Right atrium auricular region (tissue), 2 donors: ENCODE measurements around the gene XAGE2. TPM values are rescaled to one million over a fixed set of nuclear protein-coding genes. Genes with fewer than 3 reads are reported as not detected.
"Not testable (repeated sequence)": the region's sequence is repeated elsewhere in the genome, so short reads cannot be mapped to it uniquely, and the experiment has no call there.

Source experiments
- DNase-seq: peaks from one replicate; pipeline ENCODE4 v3.0.0-alpha.2; 2019; ENCODE audit warnings: low spot score
- H3K27ac ChIP-seq, 2 donors: fragments of 200-600 bp; sonication (generic); 1 replicate in 1 of 2; 2 replicates in 1 of 2; pipeline ENCODE4 v1.5.1; 2016 to 2019
- H3K27me3 ChIP-seq, 2 donors: fragments of 200-600 bp; sonication (generic); one replicate each; pipeline versions ENCODE4 v1.5.1 to v1.6.0; 2017 to 2019
- H3K36me3 ChIP-seq: fragments of 200-600 bp; sonication (generic); one replicate; pipeline ENCODE4 v1.5.1; 2016
- H3K4me1 ChIP-seq, 2 donors: fragments of 200-600 bp; sonication (generic); one replicate each; pipeline versions ENCODE4 v1.5.1 to v1.6.0; 2017 to 2019
- H3K4me3 ChIP-seq, 2 donors: fragments of 200-600 bp; sonication (generic); 1 replicate in 1 of 2; 2 replicates in 1 of 2; pipeline ENCODE4 v1.5.1; 2017 to 2019; ENCODE audit warnings: mild to moderate bottlenecking in 1 of 2, moderate library complexity in 1 of 2
- H3K9me3 ChIP-seq, 2 donors: fragments of 200-600 bp; sonication (generic); one replicate each; pipeline ENCODE4 v1.5.1; 2019
- total RNA-seq, 2 donors: library from RNA; depleted of rRNA; stranded (reverse); fragments of >200 nt; gene quantifications; one replicate each; pipeline ENCODE4 v1.1.0, GENCODE V29; 2016
- TF ChIP-seq, protein P1 (sequence below), 2 donors: fragments of 200-600 bp; sonication (generic); IDR thresholded peaks; one replicate each; pipeline ENCODE4 v1.5.1; 2019; ENCODE audit warnings: antibody characterized with exemption in 2 of 2

The XAGE2 gene
- total RNA-seq, result not detected

GRCh38 chrX:52368368-52369055 lies at the start of gene XAGE2:
Gene XAGE2 (plus strand): TSS chrX:52369021. CDS start chrX:52370015, 994 bp downstream.
- H3K27ac ChIP-seq, result no peak within 1 kb of the TSS
- TF ChIP-seq, protein P1, sequence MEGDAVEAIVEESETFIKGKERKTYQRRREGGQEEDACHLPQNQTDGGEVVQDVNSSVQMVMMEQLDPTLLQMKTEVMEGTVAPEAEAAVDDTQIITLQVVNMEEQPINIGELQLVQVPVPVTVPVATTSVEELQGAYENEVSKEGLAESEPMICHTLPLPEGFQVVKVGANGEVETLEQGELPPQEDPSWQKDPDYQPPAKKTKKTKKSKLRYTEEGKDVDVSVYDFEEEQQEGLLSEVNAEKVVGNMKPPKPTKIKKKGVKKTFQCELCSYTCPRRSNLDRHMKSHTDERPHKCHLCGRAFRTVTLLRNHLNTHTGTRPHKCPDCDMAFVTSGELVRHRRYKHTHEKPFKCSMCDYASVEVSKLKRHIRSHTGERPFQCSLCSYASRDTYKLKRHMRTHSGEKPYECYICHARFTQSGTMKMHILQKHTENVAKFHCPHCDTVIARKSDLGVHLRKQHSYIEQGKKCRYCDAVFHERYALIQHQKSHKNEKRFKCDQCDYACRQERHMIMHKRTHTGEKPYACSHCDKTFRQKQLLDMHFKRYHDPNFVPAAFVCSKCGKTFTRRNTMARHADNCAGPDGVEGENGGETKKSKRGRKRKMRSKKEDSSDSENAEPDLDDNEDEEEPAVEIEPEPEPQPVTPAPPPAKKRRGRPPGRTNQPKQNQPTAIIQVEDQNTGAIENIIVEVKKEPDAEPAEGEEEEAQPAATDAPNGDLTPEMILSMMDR (IDR thresholded peaks at IDR 0.05), result no peak
- no peaks in the 10 kb centered on the region for H3K36me3 ChIP-seq
- no peak for DNase-seq
- no peak within 1 kb of the TSS for H3K4me3 ChIP-seq
- H3K9me3 ChIP-seq, result peaks cover 0 to 5% of the 10 kb centered on the region in 2 donors
- no peaks in the 10 kb centered on the region for H3K27me3 ChIP-seq
- H3K4me1 ChIP-seq, result no peaks in the 10 kb centered on the region

- H3K27ac ChIP-seq, result no peak overlapping the region
- no peak overlapping the region for H3K4me3 ChIP-seq
- no peak for DNase-seq
- no peaks in the 10 kb centered on the region for H3K27me3 ChIP-seq
- peaks cover 0 to 18% of the 10 kb centered on the region in 2 donors for H3K9me3 ChIP-seq
- H3K36me3 ChIP-seq, result no peaks in the 10 kb centered on the region
- H3K4me1 ChIP-seq, result no peaks in the 10 kb centered on the region
- TF ChIP-seq, protein P1 (IDR thresholded peaks at IDR 0.05), result no peak
Measured at GRCh38 chrX:52337410-52337809, 31.4 kb upstream of the XAGE2 start.

- DNase-seq, result no peak
- no peak overlapping the region for H3K4me3 ChIP-seq
- H3K27me3 ChIP-seq, result no peaks in the 10 kb centered on the region
- TF ChIP-seq, protein P1 (IDR thresholded peaks at IDR 0.05), result no peak
- H3K36me3 ChIP-seq, result no peaks in the 10 kb centered on the region
- no peaks in the 10 kb centered on the region for H3K4me1 ChIP-seq
- H3K27ac ChIP-seq, result no peak overlapping the region
- H3K9me3 ChIP-seq, result no peaks in the 10 kb centered on the region
Measured at GRCh38 chrX:52341493-52341892, 27.3 kb upstream of the XAGE2 start.

DNA sequence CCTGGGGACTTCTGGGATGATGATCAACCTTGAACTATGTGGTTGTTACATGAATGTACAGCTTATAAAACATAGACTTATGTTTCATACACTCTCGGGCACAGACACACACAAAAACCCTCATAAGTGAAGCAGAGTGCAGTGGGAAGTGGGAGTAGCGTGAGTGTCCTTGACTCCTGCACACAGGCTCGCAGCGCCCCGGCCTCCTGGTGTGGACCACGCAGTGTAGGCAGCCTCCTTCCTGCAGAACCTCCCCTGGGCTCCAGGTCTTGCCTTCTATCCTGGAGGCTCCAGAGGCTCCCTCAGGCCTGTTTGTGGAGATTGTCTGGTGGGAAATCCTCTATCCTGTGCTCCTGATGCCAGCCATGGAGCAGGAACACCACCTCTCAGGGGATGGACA lies 25.7 kb upstream of the XAGE2 start:
- not testable (repeated sequence) for DNase-seq, H3K4me3 ChIP-seq, H3K27me3 ChIP-seq, H3K36me3 ChIP-seq, H3K27ac ChIP-seq, H3K9me3 ChIP-seq, H3K4me1 ChIP-seq

GRCh38 chrX:52345402-52345801 lies 23.4 kb upstream of the XAGE2 start:
- H3K27ac ChIP-seq, H3K4me1 ChIP-seq, H3K36me3 ChIP-seq, H3K9me3 ChIP-seq, H3K4me3 ChIP-seq, H3K27me3 ChIP-seq: not testable (repeated sequence)
- TF ChIP-seq, protein P1 (IDR thresholded peaks at IDR 0.05), result peak in 1 of 2 donors; percentile 46
- DNase-seq, result peak; percentile 64

DNA sequence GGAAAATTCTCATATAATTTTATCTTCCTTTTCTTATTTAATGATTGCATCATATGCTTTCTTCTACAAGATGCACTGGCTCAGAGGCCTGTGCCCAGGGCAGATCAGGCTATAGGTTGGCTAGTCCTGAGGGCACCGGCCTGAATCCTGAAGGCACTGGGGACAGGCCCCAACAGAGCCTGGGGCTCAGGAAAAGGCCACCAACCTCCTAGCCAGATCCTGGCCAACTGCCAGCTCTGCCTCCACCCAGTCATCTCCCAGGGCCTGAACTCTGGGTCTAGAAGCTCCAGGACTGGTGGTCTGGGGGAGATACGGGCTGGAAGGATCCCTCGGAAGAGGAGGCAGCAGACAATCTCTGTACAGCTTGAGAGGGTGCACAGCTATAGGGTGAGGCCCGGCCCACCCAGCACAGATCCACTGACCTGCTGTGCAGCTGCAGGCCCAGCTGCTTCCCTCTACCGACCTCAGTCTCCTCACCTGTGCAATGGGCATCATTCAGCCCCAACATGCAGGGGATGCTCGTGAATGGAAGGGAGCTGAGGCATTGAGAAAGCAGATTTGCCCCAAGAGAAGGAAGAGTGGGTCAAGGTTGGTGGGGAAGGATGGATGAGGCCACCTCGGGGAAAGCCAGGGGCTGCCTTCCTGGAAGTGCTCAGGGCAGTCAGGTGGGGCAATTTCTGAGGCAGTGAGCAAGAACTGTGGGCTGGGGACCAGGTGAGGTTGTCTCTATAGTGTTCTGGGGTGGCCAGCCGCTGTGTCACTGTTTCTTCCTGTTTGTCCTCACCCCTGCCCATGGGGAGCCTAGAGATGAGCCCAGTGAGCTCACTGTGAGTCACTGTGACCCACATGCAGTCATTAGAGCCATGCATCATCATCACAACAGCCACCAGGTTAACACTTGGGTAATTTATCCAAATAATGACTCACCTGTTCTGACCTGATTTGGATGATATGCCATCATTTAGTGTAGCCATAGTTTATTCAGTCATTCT lies 22.4 kb upstream of the XAGE2 start:
- TF ChIP-seq, protein P1 (IDR thresholded peaks at IDR 0.05), result no peak
- Histone ChIP-seq H3K9me3 (no peaks in the 10 kb centered on the region), H3K27ac (no peak overlapping the region), H3K27me3 (no peaks in the 10 kb centered on the region), H3K36me3 (no peaks in the 10 kb centered on the region), H3K4me3 (no peak overlapping the region), H3K4me1 (no peaks in the 10 kb centered on the region)
- DNase-seq, result no peak
